Measurements from ENCODE around the gene WNK1. TPM values are rescaled to one million over a fixed set of nuclear protein-coding genes. Genes with fewer than 3 reads are reported as not detected.

The WNK1 gene
- polyA plus RNA-seq, 1 donor (not counting 4 experiments of a cell fraction or from before 2014, with no cell fraction given), result 72.3 TPM

DNA sequence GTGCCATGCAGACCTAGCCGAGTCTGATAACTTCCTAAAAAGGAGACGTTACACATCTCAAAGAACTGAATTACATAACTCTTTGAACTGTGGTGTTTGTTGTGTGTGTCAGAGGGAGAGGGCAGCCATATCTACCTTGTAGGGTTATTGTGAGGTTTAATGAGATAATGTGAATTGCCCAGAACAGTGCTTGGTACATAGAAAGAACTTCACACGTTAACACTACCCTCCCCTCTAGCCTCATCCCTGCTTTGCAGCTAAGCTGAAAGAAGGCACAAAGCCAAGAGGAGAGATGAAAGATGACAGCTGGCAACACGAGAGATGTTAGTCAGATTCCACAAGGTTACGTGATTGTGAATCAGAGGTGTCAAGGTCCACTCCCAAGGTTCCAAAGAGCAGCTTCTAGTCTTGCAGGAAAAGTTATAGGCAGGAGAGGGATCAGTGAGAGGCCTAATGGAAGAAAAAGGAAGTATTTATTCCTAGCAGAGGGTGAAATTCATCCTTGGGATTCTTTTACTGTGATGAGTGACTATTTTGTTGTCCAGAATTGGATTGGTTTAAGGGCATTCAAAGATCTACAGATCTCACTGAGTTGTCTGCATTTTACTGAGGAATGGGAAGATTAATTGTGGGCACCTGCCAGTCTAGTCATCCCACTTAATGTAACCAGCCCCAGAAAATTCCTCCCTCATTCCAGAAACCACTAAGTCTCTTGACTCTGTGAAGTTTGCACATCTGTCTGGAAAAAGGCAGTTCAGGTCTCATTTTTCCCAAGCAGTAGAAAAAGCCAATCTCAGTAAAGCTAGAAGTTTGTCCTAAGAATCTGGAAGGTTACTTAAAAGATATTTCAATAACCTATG lies 25.9 kb upstream of the WNK1 start:
- dilution Hi-C loops (cut with MboI; ENCODE audit: extremely low pct_ligation_motif_present, low sequenced_read_pairs), result no loop called here
- H3K36me3 ChIP-seq (ENCODE audit: control insufficient read depth in 2 of 2, extremely low read depth in 1 of 2, insufficient read depth in 2 of 2, low read length in 2 of 2), result no peaks in the 10 kb centered on the region
- H3K4me1 ChIP-seq (ENCODE audit: control insufficient read depth, extremely low read depth, insufficient read depth, low read length), result peaks cover 27% of the 10 kb centered on the region
- no peak overlapping the region for H3K4me3 ChIP-seq (ENCODE audit: control insufficient read depth in 2 of 3, extremely low read depth in 1 of 3, insufficient read depth in 2 of 3, low read depth in 1 of 3, low read length in 3 of 3)
- peak overlapping the region; percentile 11 for H2AFZ ChIP-seq (ENCODE audit: control insufficient read depth, low read length)
- no peak overlapping the region for H3K9ac ChIP-seq (ENCODE audit: control insufficient read depth, extremely low read depth, insufficient read depth, low read length)
- FAIRE-seq, result peak; percentile 96
- no peaks in the 10 kb centered on the region for H3K79me2 ChIP-seq (ENCODE audit: control insufficient read depth, insufficient read depth, low read length)
- no peak for TF ChIP-seq EZH2 (IDR thresholded peaks at IDR 0.05; ENCODE audit: low read length)
- TF ChIP-seq, protein P1, sequence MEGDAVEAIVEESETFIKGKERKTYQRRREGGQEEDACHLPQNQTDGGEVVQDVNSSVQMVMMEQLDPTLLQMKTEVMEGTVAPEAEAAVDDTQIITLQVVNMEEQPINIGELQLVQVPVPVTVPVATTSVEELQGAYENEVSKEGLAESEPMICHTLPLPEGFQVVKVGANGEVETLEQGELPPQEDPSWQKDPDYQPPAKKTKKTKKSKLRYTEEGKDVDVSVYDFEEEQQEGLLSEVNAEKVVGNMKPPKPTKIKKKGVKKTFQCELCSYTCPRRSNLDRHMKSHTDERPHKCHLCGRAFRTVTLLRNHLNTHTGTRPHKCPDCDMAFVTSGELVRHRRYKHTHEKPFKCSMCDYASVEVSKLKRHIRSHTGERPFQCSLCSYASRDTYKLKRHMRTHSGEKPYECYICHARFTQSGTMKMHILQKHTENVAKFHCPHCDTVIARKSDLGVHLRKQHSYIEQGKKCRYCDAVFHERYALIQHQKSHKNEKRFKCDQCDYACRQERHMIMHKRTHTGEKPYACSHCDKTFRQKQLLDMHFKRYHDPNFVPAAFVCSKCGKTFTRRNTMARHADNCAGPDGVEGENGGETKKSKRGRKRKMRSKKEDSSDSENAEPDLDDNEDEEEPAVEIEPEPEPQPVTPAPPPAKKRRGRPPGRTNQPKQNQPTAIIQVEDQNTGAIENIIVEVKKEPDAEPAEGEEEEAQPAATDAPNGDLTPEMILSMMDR (optimal IDR thresholded peaks at IDR 0.05 in 1 of 3, IDR thresholded peaks at IDR 0.05 in 1 of 3, conservative IDR thresholded peaks at IDR 0.05 in 1 of 3; ENCODE audit: extremely low read depth in 1 of 3, insufficient read depth in 2 of 3, low read length in 3 of 3), result no peak
- no peaks in the 10 kb centered on the region for H4K20me1 ChIP-seq (ENCODE audit: control insufficient read depth, extremely low read depth, insufficient read depth, low read length)
- H3K27me3 ChIP-seq (ENCODE audit: control insufficient read depth, extremely low read depth, insufficient read depth, low read length), result no peaks in the 10 kb centered on the region
- H3K9me3 ChIP-seq (ENCODE audit: control insufficient read depth, low read depth, low read length), result no peaks in the 10 kb centered on the region
- H3K4me2 ChIP-seq (ENCODE audit: control insufficient read depth, extremely low read depth, insufficient read depth, low read depth, low read length), result peak overlapping the region; percentile 29
- no peak overlapping the region for H3K27ac ChIP-seq (ENCODE audit: control insufficient read depth, insufficient read depth, low read length)
- no peaks in the 10 kb centered on the region for H3K9me1 ChIP-seq (ENCODE audit: control insufficient read depth, extremely low read depth, insufficient read depth, low read length)
- no peak for DNase-seq (ENCODE audit: low read depth, low spot score)

DNA sequence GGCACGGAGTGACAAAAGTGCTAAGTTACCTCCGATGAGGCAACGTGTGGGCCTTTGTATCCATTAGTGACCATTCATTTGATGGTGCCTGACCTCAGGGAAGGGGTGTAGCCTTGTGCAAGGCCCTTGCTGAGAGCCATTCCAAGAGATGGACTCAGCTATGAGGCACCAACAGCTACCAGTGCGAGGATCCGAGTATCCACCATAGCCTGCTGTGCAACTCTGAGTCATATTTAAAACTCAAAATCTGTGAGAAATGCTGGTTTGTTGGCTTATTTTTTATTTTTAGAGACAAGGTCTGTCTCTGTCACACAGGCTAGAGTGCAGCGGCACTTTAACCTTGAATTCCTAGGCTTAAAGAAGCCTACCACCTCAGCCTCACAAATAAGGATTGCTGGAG lies 25.1 kb upstream of the WNK1 start:
- DNase-seq (ENCODE audit: low read depth, low spot score), result no peak
- H3K4me2 ChIP-seq (ENCODE audit: control insufficient read depth, extremely low read depth, insufficient read depth, low read depth, low read length), result no peak overlapping the region
- peak; percentile 17 for FAIRE-seq

More for the DNA sequence above, 25.1 kb upstream of the WNK1 start:
- dilution Hi-C loops (cut with MboI; ENCODE audit: extremely low pct_ligation_motif_present, low sequenced_read_pairs), result no loop called here
- Histone ChIP-seq H3K27me3 (ENCODE audit: control insufficient read depth, extremely low read depth, insufficient read depth, low read length) (no peaks in the 10 kb centered on the region), H3K27ac (ENCODE audit: control insufficient read depth, insufficient read depth, low read length) (no peak overlapping the region), H3K9me1 (ENCODE audit: control insufficient read depth, extremely low read depth, insufficient read depth, low read length) (no peaks in the 10 kb centered on the region), H3K79me2 (ENCODE audit: control insufficient read depth, insufficient read depth, low read length) (no peaks in the 10 kb centered on the region), H4K20me1 (ENCODE audit: control insufficient read depth, extremely low read depth, insufficient read depth, low read length) (no peaks in the 10 kb centered on the region), H2AFZ (ENCODE audit: control insufficient read depth, low read length) (no peak overlapping the region), H3K9me3 (ENCODE audit: control insufficient read depth, low read depth, low read length) (no peaks in the 10 kb centered on the region), H3K4me3 (ENCODE audit: control insufficient read depth in 2 of 3, extremely low read depth in 1 of 3, insufficient read depth in 2 of 3, low read depth in 1 of 3, low read length in 3 of 3) (no peak overlapping the region), H3K9ac (ENCODE audit: control insufficient read depth, extremely low read depth, insufficient read depth, low read length) (no peak overlapping the region), H3K4me1 (ENCODE audit: control insufficient read depth, extremely low read depth, insufficient read depth, low read length) (peaks cover 27% of the 10 kb centered on the region), H3K36me3 (ENCODE audit: control insufficient read depth in 2 of 2, extremely low read depth in 1 of 2, insufficient read depth in 2 of 2, low read length in 2 of 2) (no peaks in the 10 kb centered on the region)
- TF ChIP-seq EZH2 (IDR thresholded peaks at IDR 0.05; ENCODE audit: low read length), result no peak
- TF ChIP-seq, protein P1 (optimal IDR thresholded peaks at IDR 0.05 in 1 of 3, IDR thresholded peaks at IDR 0.05 in 1 of 3, conservative IDR thresholded peaks at IDR 0.05 in 1 of 3; ENCODE audit: extremely low read depth in 1 of 3, insufficient read depth in 2 of 3, low read length in 3 of 3), result no peak

All from keratinocyte (primary cell).